ENCODE data around the gene ZNF14. TPM values are rescaled to one million over a fixed set of nuclear protein-coding genes. Genes with fewer than 3 reads are reported as not detected.
"Not testable (repeated sequence)": the region's sequence is repeated elsewhere in the genome, so short reads cannot be mapped to it uniquely, and the experiment has no call there.

Gene ZNF14
- 4.8 and 5.0 TPM in 2 replicates for total RNA-seq (2012; rRNA removed)

DNA sequence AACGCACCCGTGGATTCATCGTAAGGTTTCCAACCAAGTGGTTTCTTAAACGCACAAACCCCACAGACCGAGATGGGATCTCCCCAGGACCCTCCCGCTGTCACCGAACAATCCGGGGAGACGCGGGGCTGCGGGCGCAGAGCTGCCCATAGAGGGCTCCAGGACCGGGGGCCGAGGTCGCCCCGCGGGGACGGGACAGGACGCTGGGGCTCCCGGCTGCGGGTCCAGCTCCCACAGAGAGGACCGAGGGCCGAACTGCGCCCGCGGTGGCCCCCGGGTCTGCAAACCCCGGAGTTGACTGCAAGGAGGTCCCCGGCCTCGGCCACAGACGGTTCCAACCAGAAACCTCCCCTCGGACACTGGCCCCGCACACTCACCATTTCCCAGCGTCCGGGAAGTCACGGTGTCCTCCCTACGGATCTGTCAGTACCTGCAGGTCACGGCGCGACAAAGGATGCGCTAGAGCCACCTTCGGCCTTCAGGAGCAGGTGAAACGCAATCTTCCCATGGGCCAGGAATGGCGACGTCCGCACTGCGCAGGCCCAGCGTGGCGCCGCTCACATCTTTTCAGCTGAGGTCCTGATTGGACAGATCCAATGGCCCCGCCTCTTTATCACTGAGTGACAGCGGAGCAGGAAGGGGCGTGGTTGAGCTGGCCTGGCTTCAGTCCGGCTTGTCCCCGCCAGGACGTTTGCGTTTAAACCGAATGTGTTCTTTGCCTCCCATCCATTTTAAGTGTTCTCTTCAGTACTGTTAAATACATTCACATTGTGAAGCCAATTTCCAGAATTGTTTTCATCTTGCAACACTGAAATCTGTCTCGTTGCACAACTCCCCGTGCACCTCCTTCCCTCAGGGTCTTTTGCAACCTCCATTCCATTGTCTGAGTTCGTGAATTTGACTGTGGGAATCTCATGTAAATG, at the start of gene ZNF14:
Gene ZNF14 (minus strand): TSS at position 534 of the 923 bp plus-strand sequence. CDS start 154 bp downstream, at position 380.
- Histone ChIP-seq H3K4me1 (ENCODE audit: control insufficient read depth, insufficient read depth, low read length) (no peaks in the 10 kb centered on the region), H3K9me3 (replicated peaks; ENCODE audit: low read length) (peaks cover 4% of the 10 kb centered on the region), H3K4me2 (ENCODE audit: low read length) (peak within 1 kb of the TSS; percentile 77), H3K27me3 (ENCODE audit: control insufficient read depth, insufficient read depth, low read length) (no peaks in the 10 kb centered on the region), H3K36me3 (ENCODE audit: insufficient read depth, low read length) (peaks cover 7% of the 10 kb centered on the region), H3K4me3 (ENCODE audit: low read length) (peak within 1 kb of the TSS; percentile 96), H3K9ac (ENCODE audit: low read depth, low read length) (peak within 1 kb of the TSS; percentile 86)

DNA sequence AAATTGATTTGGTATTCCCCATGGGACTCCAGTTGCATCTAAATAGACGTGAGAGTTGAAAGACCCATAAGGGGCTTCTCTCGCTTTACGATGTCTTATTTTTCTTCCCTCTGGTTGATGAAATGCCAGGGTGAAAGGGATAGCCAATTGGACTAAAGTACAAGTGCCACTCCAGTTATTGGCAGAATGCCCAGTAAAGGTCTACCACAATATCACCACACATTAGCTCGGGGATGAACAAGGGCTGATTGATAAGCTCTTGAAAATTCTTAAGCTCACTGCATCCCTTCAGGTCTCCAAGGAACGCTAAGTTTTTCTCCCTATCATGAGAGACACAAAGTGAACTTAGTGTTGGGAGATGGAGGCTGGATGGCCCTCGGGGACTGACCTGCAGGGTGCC, 48.9 kb upstream of the ZNF14 start:
- not testable (repeated sequence) for H3K4me3 ChIP-seq (ENCODE audit: low read length); H3K36me3 ChIP-seq (ENCODE audit: insufficient read depth, low read length); H3K9me3 ChIP-seq (replicated peaks; ENCODE audit: low read length); H3K9ac ChIP-seq (ENCODE audit: low read depth, low read length); H3K4me2 ChIP-seq (ENCODE audit: low read length); H3K27me3 ChIP-seq (ENCODE audit: control insufficient read depth, insufficient read depth, low read length); H3K4me1 ChIP-seq (ENCODE audit: control insufficient read depth, insufficient read depth, low read length)

GRCh38 chr19:19778666-19779065, 45.8 kb upstream of the ZNF14 start:
- no peak overlapping the region for H3K4me3 ChIP-seq (ENCODE audit: low read length)
- H3K9ac ChIP-seq (ENCODE audit: low read depth, low read length), result no peak overlapping the region
- no peaks in the 10 kb centered on the region for H3K36me3 ChIP-seq (ENCODE audit: insufficient read depth, low read length)
- no peaks in the 10 kb centered on the region for H3K9me3 ChIP-seq (replicated peaks; ENCODE audit: low read length)
- H3K4me1 ChIP-seq (ENCODE audit: control insufficient read depth, insufficient read depth, low read length), result peaks cover 5% of the 10 kb centered on the region
- H3K4me2 ChIP-seq (ENCODE audit: low read length), result no peak overlapping the region
- no peaks in the 10 kb centered on the region for H3K27me3 ChIP-seq (ENCODE audit: control insufficient read depth, insufficient read depth, low read length)

DNA sequence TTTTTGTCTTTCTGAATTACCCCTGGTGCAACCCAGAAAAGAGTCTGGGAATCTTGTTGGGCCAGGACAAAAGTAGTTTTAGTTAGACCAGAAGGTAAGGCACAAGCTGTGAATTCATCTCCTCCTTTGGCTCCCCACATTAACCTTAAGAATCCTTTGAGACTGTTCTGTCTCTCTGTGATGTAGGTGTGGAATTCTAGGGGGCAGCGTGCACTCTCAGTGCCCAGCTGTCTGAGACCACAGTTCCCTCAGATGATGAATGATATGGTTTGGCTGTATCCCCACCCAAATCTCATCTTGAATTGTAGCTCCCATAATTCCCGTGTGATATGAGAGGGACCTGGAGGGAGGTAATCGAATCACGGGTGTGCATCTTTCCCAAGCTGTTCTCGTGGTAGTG, 44.8 kb upstream of the ZNF14 start:
- H3K4me1 ChIP-seq (ENCODE audit: control insufficient read depth, insufficient read depth, low read length), result peaks cover 5% of the 10 kb centered on the region
- no peaks in the 10 kb centered on the region for H3K36me3 ChIP-seq (ENCODE audit: insufficient read depth, low read length)
- no peak overlapping the region for H3K9ac ChIP-seq (ENCODE audit: low read depth, low read length)
- H3K9me3 ChIP-seq (replicated peaks; ENCODE audit: low read length), result no peaks in the 10 kb centered on the region
- H3K4me3 ChIP-seq (ENCODE audit: low read length), result peak overlapping the region; percentile 91
- no peaks in the 10 kb centered on the region for H3K27me3 ChIP-seq (ENCODE audit: control insufficient read depth, insufficient read depth, low read length)
- H3K4me2 ChIP-seq (ENCODE audit: low read length), result peak overlapping the region; percentile 87

DNA sequence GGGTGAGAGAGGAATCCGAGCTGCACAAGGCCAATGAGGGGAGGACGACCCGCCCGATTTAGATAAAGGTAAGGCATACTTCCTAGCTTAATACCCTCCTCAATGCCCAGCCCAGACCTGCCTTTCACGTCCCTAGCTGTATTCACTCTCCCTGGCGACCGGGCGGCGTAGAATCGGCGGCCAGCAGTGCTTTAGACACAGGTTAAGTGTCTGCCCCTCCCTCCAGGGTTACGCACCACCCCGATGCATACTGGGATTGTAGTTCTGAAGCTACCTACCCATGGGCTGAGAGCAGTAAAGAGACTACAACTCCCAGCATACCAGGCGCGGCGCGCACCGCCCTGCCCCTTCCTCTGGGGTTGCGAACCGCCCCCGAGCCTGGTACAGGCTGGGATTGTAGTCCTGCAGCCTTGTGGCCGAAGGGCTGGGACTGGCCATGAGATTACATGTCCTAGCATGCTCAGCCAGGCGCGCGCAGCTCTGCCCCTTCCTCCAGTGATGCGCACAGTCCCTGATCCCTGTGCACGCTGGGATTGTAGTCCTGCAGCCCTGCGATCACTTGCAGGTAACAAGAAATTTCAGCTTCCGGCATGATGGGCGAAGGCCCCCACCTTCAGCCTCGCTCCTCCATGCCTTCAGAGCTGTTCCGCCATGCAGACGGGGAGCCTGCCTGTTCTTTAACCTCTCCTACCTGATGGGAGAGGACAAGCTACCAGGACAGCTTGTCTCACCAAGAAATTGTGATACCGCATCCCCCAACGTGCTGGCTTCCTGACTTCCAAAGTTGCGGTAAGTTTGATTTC, 43.5 kb upstream of the ZNF14 start:
- Histone ChIP-seq H3K36me3 (ENCODE audit: insufficient read depth, low read length) (no peaks in the 10 kb centered on the region), H3K4me3 (ENCODE audit: low read length) (peak overlapping the region; percentile 91), H3K9ac (ENCODE audit: low read depth, low read length) (peak overlapping the region; percentile 86), H3K27me3 (ENCODE audit: control insufficient read depth, insufficient read depth, low read length) (no peaks in the 10 kb centered on the region), H3K4me2 (ENCODE audit: low read length) (peak overlapping the region; percentile 96), H3K9me3 (replicated peaks; ENCODE audit: low read length) (no peaks in the 10 kb centered on the region), H3K4me1 (ENCODE audit: control insufficient read depth, insufficient read depth, low read length) (peaks cover 5% of the 10 kb centered on the region)

- Histone ChIP-seq H3K4me2 (ENCODE audit: low read length) (peak overlapping the region; percentile 96), H3K9me3 (replicated peaks; ENCODE audit: low read length) (no peaks in the 10 kb centered on the region), H3K4me1 (ENCODE audit: control insufficient read depth, insufficient read depth, low read length) (peaks cover 5% of the 10 kb centered on the region), H3K4me3 (ENCODE audit: low read length) (peak overlapping the region; percentile 91), H3K27me3 (ENCODE audit: control insufficient read depth, insufficient read depth, low read length) (no peaks in the 10 kb centered on the region), H3K9ac (ENCODE audit: low read depth, low read length) (peak overlapping the region; percentile 86), H3K36me3 (ENCODE audit: insufficient read depth, low read length) (no peaks in the 10 kb centered on the region)
Measured at GRCh38 chr19:19775891-19776205, 42.9 kb upstream of the ZNF14 start.

DNA sequence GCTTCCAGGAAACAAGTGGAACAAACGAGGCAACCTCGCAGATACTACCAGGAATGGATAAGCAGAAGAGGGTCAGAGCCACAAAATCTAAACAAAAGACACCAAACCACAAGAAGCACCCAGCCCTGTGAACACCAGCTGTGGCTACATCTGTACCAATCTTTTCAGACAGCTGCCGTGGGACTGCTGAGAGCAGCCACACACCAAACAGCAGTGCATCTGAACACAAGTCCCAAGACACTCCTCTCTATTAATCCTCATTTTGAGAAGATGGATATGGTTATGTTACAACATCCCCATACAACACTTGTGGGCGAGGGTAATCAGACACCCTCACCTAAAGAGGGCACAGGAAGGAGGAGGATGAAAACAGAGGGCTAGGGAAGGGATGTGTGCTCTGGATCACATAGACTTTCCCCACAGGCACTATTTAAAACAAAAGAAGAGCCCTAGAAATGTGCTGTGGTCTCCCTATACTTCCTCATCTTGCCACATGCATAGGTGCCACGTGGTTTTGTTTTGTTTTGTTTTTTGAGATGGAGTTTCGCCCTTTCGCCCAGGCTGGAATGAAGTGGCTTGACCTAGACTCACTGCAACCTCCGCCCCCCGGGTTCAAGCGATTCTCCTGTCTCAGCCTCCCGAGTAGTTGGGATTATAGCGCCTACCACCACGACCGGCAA, 41.6 kb upstream of the ZNF14 start:
- Histone ChIP-seq H3K4me2 (ENCODE audit: low read length) (no peak overlapping the region), H3K9ac (ENCODE audit: low read depth, low read length) (no peak overlapping the region), H3K36me3 (ENCODE audit: insufficient read depth, low read length) (no peaks in the 10 kb centered on the region), H3K4me3 (ENCODE audit: low read length) (no peak overlapping the region), H3K4me1 (ENCODE audit: control insufficient read depth, insufficient read depth, low read length) (peaks cover 5% of the 10 kb centered on the region), H3K27me3 (ENCODE audit: control insufficient read depth, insufficient read depth, low read length) (no peaks in the 10 kb centered on the region), H3K9me3 (replicated peaks; ENCODE audit: low read length) (no peaks in the 10 kb centered on the region)

GRCh38 chr19:19771963-19772362, 39.1 kb upstream of the ZNF14 start:
- not testable (repeated sequence) for H3K27me3 ChIP-seq (ENCODE audit: control insufficient read depth, insufficient read depth, low read length); H3K9ac ChIP-seq (ENCODE audit: low read depth, low read length); H3K4me2 ChIP-seq (ENCODE audit: low read length); H3K36me3 ChIP-seq (ENCODE audit: insufficient read depth, low read length); H3K4me3 ChIP-seq (ENCODE audit: low read length); H3K4me1 ChIP-seq (ENCODE audit: control insufficient read depth, insufficient read depth, low read length); H3K9me3 ChIP-seq (replicated peaks; ENCODE audit: low read length)

DNA sequence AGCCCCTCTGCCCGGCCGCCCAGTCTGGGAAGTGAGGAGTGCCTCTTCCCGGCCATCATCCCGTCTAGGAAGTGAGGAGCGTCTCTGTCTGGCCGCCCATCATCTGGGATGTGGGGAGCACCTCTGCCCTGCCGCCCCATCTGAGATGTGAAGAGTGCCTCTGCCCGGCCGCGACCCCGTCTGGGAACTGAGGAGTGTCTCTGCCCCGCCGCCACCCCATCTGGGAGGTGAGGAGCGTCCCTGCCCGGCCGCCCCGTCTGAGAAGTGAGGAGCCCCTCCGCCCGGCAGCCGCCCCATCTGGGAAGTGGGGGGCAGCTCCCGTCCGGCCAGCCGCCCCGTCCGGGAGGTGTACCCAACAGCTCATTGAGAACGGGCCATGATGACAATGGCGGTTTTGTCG, 37.1 kb upstream of the ZNF14 start:
- not testable (repeated sequence) for H3K36me3 ChIP-seq (ENCODE audit: insufficient read depth, low read length); H3K9ac ChIP-seq (ENCODE audit: low read depth, low read length); H3K4me1 ChIP-seq (ENCODE audit: control insufficient read depth, insufficient read depth, low read length); H3K27me3 ChIP-seq (ENCODE audit: control insufficient read depth, insufficient read depth, low read length); H3K4me3 ChIP-seq (ENCODE audit: low read length); H3K9me3 ChIP-seq (replicated peaks; ENCODE audit: low read length); H3K4me2 ChIP-seq (ENCODE audit: low read length)

DNA sequence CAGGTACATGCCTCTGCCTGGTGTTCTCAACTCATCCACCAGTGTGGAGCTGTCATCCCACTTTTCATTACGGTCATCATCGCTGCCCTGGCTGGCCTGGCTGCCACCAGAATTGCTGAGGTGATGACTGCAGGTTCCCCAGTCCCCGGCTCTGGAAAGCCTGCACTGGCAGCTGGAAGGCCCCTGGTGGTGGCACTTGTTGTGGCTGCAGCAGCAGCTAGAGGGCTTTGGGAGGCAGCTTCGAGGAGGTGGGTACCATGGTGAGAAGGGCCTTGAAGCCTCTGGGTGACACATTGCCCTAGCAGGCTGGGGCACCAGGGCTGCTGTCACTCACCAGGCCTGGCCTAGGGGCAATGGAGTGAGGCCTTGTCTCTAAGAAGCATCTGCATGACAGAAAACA, 25.3 kb upstream of the ZNF14 start:
- Histone ChIP-seq H3K36me3 (ENCODE audit: insufficient read depth, low read length) (no peaks in the 10 kb centered on the region), H3K9ac (ENCODE audit: low read depth, low read length) (no peak overlapping the region), H3K4me2 (ENCODE audit: low read length) (no peak overlapping the region), H3K4me1 (ENCODE audit: control insufficient read depth, insufficient read depth, low read length) (no peaks in the 10 kb centered on the region), H3K4me3 (ENCODE audit: low read length) (no peak overlapping the region), H3K27me3 (ENCODE audit: control insufficient read depth, insufficient read depth, low read length) (no peaks in the 10 kb centered on the region), H3K9me3 (replicated peaks; ENCODE audit: low read length) (no peaks in the 10 kb centered on the region)

DNA sequence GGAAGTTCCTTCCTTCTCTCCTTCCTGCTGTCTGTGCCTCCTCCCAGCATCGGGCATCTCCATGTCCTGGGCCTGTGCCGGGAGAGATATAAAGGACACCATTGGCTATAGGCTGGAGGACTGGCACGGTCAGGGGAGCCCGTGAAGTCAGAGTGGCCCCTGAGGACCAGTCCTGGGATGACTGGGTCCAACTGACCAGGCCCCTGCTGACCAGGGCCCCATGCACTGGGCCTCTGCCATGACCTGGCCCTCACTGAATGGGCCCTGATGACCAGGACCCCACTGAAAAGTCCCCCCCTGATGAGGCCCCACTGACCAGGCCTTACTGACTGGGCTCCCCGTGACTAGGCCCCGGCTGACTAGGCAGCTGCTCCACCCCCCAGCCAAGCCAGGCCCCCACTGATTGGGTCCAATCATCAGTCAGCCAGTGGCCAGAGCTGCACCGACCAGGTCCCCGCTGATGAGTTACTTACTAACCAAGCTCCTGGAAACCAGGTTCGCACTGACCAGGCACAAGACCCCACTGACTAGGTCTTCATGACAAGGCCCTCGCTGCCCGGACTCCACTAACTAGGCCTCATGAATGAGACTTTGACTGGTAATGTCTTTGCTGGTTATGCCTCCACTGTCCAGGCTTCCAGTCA, 20.0 kb upstream of the ZNF14 start:
- H3K4me3 ChIP-seq (ENCODE audit: low read length), result no peak overlapping the region
- H3K9ac ChIP-seq (ENCODE audit: low read depth, low read length), result no peak overlapping the region
- no peaks in the 10 kb centered on the region for H3K27me3 ChIP-seq (ENCODE audit: control insufficient read depth, insufficient read depth, low read length)
- no peaks in the 10 kb centered on the region for H3K36me3 ChIP-seq (ENCODE audit: insufficient read depth, low read length)
- no peak overlapping the region for H3K4me2 ChIP-seq (ENCODE audit: low read length)
- peaks cover 15% of the 10 kb centered on the region for H3K9me3 ChIP-seq (replicated peaks; ENCODE audit: low read length)
- H3K4me1 ChIP-seq (ENCODE audit: control insufficient read depth, insufficient read depth, low read length), result no peaks in the 10 kb centered on the region
